Endometrial microvascular endothelial cells (primary cell): ENCODE data around the gene SH3YL1. TPM values are rescaled to one million over a fixed set of nuclear protein-coding genes. Genes with fewer than 3 reads are reported as not detected.

Source experiments
- in situ Hi-C: cut with HindIII; loops from 2 replicates; pipeline ENCODE4 v1.10.0; 2017; ENCODE audit warnings: low sequenced_read_pairs, low pct_unique_long_range_greater_than_20kb; ENCODE audit errors: inconsistent ontology term
- total RNA-seq: library from RNA; depleted of rRNA; stranded (reverse); fragments of >200 nt; gene quantifications from one replicate; pipeline ENCODE4 v1.2.3, GENCODE V29; 2015; ENCODE audit errors: inconsistent ontology term

The SH3YL1 gene
- total RNA-seq, 1 donor from 2014 or later = 15.2 TPM

DNA sequence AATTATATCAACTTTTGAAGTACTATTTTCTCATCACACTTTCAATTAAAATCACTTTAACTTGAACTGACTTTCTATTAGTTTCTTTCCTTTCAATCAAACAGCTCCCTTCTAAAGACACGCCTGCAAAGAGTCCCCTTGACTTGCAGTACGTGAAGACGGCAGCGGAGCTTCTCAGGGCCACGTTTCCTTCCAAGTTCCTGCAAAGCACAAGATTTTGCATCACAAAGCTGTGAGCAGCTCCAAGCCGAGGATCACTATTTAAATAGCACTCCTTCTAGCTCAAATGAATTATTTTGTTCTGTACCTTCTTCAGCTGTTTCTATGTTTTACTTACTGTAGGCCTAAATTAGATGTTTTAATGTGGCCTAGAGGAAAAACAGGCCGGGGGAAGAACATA is 30.8 kb downstream of the SH3YL1 start:
- in situ Hi-C loops = no loop called here

DNA sequence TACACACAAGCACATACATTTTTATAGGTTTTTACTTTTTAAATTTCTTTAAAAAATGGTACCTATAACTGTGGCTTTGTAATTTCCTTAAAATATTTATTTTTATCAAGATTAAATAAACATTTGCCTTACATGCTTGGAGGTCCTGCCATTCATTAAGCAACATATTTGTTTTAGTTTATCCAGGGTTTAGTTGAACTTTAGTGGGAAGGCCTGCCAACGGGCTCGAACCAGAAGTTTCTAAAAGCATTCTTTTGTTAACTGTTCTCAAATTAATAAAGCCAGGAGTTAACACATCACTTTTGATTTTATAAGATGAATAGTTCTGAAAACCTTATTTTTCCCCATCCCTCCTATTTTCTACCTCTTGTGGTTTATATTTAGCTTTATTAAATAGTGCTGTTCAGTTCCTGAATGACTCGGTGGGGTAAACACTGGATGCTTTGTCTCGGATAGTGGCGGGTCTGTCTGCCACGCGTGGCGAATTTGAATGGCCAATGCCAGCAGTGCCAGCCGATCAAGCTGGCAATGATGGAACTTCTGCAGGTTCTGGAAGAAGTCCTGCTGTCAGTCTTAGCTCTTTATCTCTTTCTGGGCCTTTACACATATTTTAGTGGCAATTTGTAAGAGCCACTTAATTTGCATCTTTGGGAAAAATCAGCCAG is 32.2 kb downstream of the SH3YL1 start:
- in situ Hi-C loops = no loop called here

DNA sequence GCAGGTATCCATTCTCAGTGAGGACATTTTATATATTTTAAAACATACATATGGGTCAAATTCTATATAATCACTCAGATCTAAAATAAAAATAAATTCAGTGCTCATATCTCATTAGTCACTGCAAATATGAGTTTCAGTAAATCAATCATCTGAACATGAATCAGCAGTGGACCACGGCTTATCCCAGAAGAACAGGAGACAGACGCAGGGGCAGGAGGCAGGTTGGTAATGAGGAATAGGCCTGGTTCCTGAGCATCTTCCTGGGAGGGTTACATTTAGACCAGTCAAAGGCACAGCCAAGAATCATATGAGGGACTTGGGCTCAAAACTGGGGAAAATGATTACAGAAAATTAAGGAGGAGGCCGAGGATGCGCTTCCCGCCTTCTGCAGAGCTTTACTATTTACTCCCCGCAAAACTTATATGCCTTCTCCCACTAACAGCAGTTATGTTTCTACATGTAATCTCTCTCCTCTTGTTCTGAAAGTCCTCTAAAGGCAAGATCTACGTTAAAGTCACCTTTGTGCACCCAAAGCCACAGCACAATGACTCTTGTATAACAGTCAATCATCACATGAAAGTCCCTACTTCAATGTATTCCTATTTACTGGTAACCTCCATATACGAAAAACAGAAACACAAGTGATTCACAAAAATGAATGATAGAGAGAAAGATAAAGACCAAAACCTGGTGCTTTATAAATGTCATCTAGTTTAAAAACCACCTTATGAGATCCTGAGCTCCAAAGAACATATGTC is 35.1 kb downstream of the SH3YL1 start:
- in situ Hi-C loops = no loop called here

DNA sequence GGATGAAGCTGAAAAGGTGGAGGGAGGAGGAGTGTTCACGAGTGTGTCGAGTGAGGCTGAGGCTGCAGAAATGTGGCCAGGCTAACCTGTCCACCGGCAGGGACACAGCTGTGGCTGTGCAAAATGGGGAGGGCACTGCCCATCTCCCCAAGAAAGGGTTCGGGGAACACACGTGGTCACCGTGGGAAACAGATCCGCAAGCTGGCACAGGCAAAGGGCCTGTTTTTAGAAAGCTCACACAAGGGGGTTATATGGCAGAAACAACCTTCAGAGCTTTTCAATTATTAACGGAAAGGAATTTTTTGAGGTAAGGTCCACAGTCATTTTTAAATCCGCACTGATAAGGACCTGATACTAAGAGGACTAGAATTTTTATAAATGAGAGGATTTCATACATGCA is 35.7 kb downstream of the SH3YL1 start:
- in situ Hi-C loops = no loop called here

DNA sequence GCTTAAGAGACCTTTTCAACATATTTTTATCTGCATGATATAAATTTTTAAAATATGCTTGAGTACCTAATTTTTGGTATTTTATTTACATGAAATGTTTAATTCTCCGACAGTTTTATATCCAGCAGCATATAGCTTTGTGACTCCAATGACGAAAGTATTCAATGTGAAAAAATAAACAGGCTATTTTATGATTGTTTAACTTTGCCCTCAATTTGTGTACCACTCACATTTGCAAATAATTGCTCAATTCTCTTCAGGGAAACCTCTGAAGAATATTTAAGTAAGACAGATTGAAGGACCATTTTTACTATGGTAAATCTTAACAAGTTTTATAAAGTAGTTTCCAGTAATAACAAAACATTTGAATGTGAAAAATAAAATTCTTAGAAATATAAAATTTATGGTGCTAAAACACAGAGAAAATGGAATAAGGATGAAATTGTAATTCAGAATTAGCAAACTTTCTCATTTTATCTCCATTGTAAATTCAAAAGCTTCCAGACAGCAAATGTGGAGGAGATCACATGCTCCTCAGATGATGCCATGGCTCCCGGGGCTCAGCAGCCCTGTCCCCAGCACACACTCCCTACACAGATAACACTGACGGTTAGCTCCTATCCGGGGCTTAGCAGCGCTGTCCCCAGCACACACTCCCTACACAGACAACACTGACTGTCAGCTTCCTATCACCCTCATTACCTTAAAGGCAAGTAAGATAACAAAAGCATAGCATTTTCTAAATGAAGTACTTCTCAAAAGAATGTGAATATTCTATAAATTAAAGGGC is 39.7 kb downstream of the SH3YL1 start:
- in situ Hi-C loops = no loop called here

DNA sequence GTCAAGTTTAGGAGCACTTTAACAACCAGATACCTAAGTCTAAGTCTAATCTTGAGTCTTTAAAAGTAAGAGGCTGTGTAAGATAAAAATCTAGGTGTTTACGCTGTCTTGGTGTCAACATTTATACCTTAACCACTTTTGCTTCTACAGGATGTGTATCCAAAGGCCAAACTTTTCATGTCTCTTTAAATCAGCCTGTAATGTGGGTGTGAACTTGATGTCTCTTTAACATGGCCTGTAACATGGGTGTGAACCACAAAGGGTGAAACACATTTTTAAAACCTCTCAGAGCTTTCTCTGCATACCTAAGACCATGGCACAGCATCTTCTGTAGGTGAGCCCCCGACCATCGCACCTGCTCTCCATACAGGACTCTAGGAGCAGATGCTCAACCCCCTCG is 40.4 kb downstream of the SH3YL1 start:
- in situ Hi-C loops = no loop called here

DNA sequence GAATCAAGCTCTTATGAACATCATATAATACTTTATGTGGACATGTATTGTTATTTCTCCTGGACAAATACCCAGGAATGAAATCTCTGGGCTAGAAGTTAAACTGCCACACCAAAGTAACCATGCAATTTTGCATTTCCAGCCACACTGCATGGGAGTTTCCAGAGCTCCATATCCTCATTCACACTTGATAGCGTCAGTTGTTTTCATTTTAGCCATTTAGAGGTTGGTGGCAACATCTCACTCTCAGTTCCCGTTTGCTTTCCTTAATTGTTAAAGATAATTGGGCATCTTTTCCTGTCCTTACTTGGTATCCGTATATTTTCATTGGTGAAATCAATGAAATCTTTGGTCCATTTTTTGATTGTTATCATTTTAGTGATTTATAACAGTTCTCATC is 47.8 kb downstream of the SH3YL1 start:
- in situ Hi-C loops = no loop called here

DNA sequence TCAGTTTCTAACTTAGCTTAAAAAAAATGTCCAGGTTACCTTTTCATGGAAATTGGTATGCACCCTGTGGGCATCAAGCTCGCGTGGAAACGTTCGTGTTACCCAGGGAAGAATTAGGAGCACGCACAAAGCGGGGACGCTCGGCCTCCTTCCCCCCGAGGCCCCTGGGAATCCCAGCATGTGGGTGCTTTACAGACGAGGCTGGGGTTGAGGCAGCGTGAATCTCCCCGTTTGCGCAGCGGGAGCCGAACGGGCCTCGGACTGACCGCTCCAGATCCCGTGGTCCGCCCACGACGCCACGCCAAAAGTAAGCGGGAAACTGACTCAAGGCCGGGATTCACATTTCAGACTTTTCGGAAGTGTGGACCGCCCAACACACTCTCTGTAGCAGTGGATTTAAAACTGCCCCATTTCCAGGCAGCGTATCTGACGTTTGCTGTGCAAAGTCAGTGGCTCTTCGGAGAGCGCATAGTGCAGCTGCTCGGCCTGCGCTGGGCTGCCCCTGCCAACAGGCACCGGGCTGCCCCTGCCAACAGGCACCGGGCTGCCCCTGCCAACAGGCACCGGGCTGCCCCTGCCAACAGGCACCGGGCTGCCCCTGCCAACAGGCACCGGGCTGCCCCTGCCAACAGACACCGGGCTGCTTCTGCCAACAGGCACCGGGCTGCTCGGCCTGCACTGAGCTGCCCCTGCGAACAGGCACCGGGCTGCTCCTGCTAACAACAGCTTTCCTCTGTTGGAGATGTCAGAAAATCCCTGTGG is 49.7 kb downstream of the SH3YL1 start:
- in situ Hi-C loops = no loop called here

DNA sequence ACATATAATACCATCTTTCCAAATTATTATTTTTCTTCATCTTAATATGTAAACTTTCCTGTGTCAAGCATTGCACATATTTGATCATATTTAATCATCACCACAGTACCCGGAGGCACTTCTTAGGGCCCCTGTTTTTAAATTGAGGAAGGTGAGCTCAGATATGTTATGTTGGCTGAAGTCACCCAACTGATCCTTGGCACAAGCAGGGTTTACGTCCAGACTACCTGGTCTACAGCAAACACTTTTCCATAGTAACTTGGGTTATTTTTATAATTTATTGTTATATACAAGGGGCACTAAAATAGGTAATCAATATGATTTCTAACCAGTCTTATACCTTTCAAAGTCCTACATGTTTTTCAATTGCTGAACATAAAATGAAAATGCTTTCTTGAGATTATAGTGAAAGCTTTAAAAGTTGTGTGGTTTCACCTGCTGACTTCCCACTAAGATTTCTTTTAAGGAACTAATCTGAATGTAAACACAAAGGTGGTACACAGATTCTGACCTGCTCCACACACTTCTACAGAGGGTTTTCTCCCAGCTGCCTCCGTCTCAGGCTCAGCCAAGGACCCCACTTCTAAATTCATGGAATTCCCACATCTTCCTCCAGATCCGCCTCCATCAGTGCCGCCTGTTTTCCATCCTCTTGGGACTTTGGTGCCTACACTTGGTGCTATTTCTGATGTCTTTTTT is 52.2 kb downstream of the SH3YL1 start:
- in situ Hi-C loops = no loop called here

DNA sequence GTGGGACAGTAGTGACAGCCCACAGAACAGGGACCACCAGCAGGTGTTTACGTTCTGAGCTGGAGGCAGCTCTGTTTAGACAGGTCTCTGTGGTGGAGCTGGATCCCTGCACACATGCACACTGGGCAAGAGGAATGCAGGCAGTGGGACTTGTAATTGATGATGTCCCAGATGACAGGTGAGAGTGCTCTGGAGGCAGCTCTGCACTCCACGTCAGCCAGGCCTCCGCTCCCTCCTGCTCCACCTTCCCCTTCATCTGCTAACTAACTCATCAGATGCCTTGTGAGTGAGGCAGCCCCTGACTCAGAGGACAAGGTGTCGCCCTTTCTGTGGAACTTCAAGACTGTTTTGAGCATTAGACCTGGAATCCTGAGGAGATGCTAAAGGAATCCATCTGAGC is 53.2 kb downstream of the SH3YL1 start:
- in situ Hi-C loops = no loop called here

DNA sequence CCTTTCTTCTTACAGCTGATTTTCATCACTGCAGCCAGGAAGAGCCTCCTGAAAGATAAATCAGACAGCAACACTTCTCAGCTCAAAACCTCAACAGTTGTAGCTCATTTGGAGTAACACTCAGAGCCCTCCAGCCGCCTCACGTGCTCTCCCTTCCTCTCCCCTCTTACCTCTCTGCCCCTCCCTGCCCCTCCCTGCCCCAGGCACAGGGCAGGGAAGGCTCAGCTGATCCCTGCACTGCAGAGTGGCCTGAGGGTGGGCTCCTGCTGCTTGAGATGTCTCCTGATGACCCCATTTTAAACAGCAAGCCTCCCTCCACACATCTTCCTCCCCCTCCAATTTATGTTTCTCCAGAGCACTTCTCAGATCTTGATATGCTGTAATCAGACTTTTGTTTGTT is 54.4 kb downstream of the SH3YL1 start:
- in situ Hi-C loops = no loop called here

DNA sequence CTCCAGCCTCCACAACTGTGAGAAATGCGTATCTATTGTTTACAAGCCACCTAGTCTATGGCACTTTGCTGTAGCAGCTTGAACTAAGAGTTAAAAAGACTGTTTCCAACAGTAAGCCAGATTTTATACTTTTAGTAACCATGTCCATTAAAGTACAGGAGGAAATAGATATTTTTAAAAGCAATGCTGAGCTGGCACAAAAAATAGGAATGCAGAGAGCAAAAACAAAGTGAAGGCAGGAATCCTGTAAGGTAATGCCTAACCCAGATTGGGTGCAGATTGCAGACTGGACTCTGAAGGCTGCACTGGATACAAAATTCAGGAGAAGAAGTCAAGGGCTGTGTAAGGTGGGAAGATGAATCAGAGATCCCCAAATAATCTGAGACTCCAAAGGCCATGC is 55.5 kb downstream of the SH3YL1 start:
- in situ Hi-C loops = no loop called here

DNA sequence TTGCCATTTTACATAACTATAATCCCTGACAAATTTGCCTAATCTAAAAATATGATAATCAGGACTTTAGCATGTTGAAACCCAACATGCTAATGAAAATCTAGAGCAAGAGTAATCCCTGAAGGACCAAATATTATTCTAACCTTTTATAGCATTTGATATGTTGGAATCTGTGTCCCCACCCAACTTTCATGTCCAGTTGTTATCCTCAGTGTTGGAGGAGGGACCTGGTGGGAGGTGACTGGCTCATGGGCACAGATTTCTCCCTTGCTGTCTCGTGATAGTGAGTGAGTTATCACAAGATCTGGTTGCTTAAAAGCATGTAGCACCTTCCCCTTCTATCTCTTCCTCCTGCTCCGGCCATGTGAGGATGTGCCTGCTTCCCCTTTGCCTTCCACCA is 59.8 kb downstream of the SH3YL1 start:
- in situ Hi-C loops = no loop called here

DNA sequence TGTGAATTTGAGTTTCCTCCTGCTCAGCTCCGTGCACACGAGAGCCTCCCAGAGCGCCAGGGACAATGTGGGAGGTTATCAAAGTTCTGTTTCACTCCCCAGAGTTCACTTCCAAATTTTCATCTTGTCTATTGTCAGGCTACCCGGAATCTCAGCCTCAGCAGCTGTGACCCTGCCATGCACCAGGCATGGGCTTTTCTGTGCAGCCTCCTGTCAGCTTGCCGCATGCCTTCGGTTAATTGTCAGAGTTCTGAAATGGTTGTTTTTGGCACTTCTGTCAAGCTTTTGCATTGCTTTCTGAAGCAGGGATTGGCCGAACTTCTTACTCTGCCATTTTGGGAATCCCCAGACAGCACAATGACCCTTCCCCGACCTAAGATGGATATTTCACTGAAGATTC is 60.4 kb downstream of the SH3YL1 start:
- in situ Hi-C loops = no loop called here

DNA sequence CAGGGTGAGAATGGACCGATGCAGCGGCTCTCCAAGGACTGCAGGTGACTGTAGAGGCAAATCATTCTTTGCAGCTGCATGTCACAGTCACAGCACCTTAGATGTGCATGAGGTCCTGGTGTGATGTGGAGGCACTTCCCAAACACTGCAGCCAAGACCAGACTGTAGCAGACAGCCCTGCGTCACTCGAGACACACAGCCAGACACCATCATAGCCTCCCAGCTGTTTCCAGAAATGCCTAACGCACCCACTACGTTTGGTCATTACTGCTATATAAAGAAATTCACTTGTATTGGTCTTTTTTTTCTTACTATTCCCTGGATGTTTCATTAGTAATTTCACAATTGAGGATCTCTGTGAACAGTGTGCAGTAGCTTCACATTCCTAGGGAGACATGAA is 60.9 kb downstream of the SH3YL1 start:
- in situ Hi-C loops = no loop called here

DNA sequence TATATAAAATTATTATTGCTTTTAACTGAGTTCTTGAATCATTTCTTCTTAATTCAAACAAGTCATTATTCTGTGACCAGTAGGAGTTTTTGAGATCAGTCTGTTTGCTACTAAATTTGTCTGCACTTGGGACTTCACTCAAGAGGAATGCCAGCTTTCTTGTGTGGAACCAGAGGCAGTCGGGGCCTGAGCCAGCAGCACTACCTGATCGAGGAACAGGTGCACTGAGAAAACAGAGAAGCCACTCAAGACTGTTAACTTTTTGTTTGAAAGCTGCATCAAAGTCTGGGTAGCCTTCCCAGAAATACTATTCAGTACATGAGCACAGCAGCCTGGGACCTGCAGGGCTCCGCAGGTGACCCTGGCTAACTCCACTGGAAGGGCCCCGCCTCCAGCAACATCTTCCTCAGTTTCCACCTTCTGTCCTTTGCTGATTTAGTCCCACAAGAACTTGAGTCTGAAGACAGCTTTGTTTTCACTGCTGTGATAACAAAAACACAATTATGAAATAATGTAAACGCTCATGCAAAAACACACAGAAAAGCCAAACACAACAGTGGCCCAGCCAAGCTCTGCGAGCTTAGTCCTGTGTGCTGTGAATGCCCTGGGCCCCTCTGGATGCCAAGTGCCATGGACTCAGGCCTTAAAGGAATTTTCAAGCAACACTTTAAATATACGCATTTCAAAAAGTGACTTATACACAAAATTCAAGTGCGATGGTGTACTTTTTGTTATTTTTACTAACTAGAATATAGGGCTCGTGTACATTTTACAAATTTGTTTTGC is 62.0 kb downstream of the SH3YL1 start:
- in situ Hi-C loops = no loop called here

DNA sequence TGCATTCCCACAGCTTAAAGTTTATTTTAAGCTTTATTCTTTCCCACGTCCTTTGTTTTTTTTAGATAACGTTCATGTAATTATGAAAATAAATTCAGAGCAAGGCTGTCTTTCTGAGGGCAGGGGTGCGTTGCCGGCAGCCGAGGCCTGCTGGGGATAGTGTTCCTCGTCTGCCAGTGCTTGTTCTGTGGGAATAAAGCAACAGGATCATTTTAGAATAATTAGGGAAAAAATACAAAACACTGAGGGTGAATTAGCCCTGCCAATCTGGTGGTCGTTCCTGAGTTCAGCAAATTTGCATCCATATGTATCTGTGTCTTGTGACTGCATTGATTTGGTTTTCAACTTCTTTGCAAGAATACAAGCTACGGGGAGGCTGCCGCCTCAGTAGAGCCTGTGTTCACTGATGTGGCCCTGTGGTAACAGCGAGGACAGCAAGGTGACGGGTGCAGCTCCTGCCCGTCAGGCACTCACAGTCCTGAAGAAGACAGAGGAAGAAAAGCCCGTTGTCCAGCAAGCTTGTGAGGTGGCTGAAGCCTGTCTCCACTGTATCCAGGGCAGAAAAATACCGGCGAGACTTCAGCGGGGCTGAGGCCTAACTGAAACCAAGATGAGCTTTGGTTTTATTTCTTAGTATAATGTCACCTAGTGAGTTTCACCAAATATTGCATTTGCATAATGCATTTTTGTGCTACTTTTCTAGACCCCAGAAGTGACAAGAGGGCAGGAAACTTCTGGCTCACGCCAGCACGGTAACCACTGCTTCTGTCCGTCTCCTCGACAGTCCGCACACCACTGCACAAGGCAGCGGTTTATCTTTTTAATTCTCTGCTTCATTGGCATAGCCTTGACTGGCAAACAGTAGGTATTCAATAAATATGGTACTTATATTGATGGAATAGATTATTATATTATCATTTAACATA is 64.5 kb downstream of the SH3YL1 start:
- in situ Hi-C loops = no loop called here
